ENCODE data around the gene USP13.

Gene USP13

GRCh38 chr3:179660872-179661271 lies 8.0 kb downstream of the USP13 start:
- DNase-seq (ENCODE audit: low read depth, low spot score), result no peak
- TF ChIP-seq SUZ12 (IDR thresholded peaks at IDR 0.05; ENCODE audit: extremely low read depth, insufficient read depth, insufficient read length) (no peak), YY1 (IDR thresholded peaks at IDR 0.05; ENCODE audit: insufficient read depth, insufficient read length) (no peak), ZNF274 (IDR thresholded peaks at IDR 0.05; ENCODE audit: low read depth, low read length) (no peak)
- Histone ChIP-seq H3K27me3 (ENCODE audit: insufficient read depth, insufficient read length) (no peaks in the 10 kb centered on the region), H3K9me3 (ENCODE audit: insufficient read depth, low read length) (no peaks in the 10 kb centered on the region), H3K9ac (ENCODE audit: insufficient read length, low read depth) (no peak overlapping the region), H3K4me1 (ENCODE audit: insufficient read depth, insufficient read length) (peaks cover 4% of the 10 kb centered on the region), H3K4me3 (ENCODE audit: insufficient read length, low read depth) (no peak overlapping the region), H3K36me3 (ENCODE audit: insufficient read depth, insufficient read length, low read length) (peaks cover 6% of the 10 kb centered on the region)

DNA sequence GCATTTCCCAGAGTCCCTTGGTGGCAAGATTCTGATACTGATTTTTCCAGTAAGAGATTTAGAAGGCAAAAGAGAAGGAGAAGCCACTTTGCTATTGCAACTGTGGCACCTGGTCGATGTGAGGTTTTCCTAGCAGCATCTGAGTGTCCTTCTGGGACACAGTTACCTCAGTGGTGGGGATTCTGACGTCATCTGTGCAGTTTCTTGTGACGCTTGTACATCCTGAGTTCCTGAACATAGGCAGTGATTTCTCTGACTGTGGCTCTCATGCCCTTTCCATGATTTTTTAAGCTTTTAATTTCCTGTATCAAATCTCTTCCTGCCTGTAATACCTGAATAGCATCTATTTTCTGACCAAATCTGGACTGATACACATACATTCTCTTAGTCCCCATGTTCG lies 8.9 kb downstream of the USP13 start:
- Histone ChIP-seq H3K9me3 (ENCODE audit: insufficient read depth, low read length) (no peaks in the 10 kb centered on the region), H3K36me3 (ENCODE audit: insufficient read depth, insufficient read length, low read length) (peaks cover 2% of the 10 kb centered on the region), H3K4me3 (ENCODE audit: insufficient read length, low read depth) (no peak overlapping the region), H3K4me1 (ENCODE audit: insufficient read depth, insufficient read length) (peaks cover 10% of the 10 kb centered on the region), H3K9ac (ENCODE audit: insufficient read length, low read depth) (no peak overlapping the region), H3K27me3 (ENCODE audit: insufficient read depth, insufficient read length) (no peaks in the 10 kb centered on the region)
- TF ChIP-seq ZNF274 (IDR thresholded peaks at IDR 0.05; ENCODE audit: low read depth, low read length) (no peak), YY1 (IDR thresholded peaks at IDR 0.05; ENCODE audit: insufficient read depth, insufficient read length) (no peak), SUZ12 (IDR thresholded peaks at IDR 0.05; ENCODE audit: extremely low read depth, insufficient read depth, insufficient read length) (no peak)
- no peak for DNase-seq (ENCODE audit: low read depth, low spot score)

DNA sequence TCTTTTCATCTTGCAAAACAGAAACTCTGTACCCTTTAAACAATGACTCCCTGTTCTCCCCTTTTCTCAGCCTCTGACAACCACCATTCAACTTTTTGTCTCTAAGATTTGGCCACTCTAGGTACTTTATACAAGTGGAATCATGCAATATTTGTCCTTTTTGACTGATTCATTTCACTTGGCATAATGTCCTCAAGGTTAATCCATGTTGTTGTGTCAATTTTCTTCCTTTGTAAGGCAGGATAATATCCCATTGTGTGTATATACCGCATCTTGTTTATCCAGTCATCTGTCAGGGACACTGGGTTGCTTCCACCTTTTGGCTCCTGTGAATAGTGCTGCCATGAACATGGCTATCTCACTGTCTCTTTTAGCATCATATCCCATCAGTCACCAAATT lies 10.3 kb downstream of the USP13 start:
- no peaks in the 10 kb centered on the region for H3K9me3 ChIP-seq (ENCODE audit: insufficient read depth, low read length)
- H3K27me3 ChIP-seq (ENCODE audit: insufficient read depth, insufficient read length), result no peaks in the 10 kb centered on the region
- no peaks in the 10 kb centered on the region for H3K36me3 ChIP-seq (ENCODE audit: insufficient read depth, insufficient read length, low read length)
- peaks cover 10% of the 10 kb centered on the region for H3K4me1 ChIP-seq (ENCODE audit: insufficient read depth, insufficient read length)
- DNase-seq (ENCODE audit: low read depth, low spot score), result no peak
- TF ChIP-seq YY1 (IDR thresholded peaks at IDR 0.05; ENCODE audit: insufficient read depth, insufficient read length) (no peak), SUZ12 (IDR thresholded peaks at IDR 0.05; ENCODE audit: extremely low read depth, insufficient read depth, insufficient read length) (no peak), ZNF274 (IDR thresholded peaks at IDR 0.05; ENCODE audit: low read depth, low read length) (no peak)
- no peak overlapping the region for H3K4me3 ChIP-seq (ENCODE audit: insufficient read length, low read depth)
- H3K9ac ChIP-seq (ENCODE audit: insufficient read length, low read depth), result no peak overlapping the region

DNA sequence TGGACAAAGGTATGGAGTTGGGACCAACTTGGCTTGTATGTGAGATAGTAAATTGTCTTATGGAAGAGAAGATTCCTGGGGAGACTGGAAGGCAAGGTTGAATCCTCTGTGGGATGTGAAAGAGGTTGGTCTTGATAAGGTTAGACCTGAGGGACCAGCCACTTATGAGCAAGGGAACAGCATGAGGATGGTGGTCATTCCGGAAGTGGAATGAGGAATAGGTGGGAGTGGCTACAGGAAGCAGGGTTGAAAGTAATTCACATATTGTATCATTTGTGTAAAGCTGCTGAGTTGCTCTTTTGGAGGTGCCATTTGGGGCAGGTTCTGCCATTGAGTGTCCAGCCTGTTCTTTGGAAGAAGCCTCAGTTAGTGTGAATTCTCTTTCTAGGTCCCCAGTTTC lies 13.2 kb downstream of the USP13 start:
- no peaks in the 10 kb centered on the region for H3K9me3 ChIP-seq (ENCODE audit: insufficient read depth, low read length)
- no peak for TF ChIP-seq ZNF274 (IDR thresholded peaks at IDR 0.05; ENCODE audit: low read depth, low read length)
- no peak overlapping the region for H3K9ac ChIP-seq (ENCODE audit: insufficient read length, low read depth)
- peaks cover 6% of the 10 kb centered on the region for H3K4me1 ChIP-seq (ENCODE audit: insufficient read depth, insufficient read length)
- no peak for DNase-seq (ENCODE audit: low read depth, low spot score)
- no peaks in the 10 kb centered on the region for H3K36me3 ChIP-seq (ENCODE audit: insufficient read depth, insufficient read length, low read length)
- H3K27me3 ChIP-seq (ENCODE audit: insufficient read depth, insufficient read length), result no peaks in the 10 kb centered on the region
- H3K4me3 ChIP-seq (ENCODE audit: insufficient read length, low read depth), result no peak overlapping the region

GRCh38 chr3:179666436-179667035 lies 13.7 kb downstream of the USP13 start:
- no peaks in the 10 kb centered on the region for H3K9me3 ChIP-seq (ENCODE audit: insufficient read depth, low read length)
- peaks cover 6% of the 10 kb centered on the region for H3K4me1 ChIP-seq (ENCODE audit: insufficient read depth, insufficient read length)
- H3K27me3 ChIP-seq (ENCODE audit: insufficient read depth, insufficient read length), result no peaks in the 10 kb centered on the region
- no peaks in the 10 kb centered on the region for H3K36me3 ChIP-seq (ENCODE audit: insufficient read depth, insufficient read length, low read length)
- TF ChIP-seq SUZ12 (IDR thresholded peaks at IDR 0.05; ENCODE audit: extremely low read depth, insufficient read depth, insufficient read length), result no peak
- TF ChIP-seq ZNF274 (IDR thresholded peaks at IDR 0.05; ENCODE audit: low read depth, low read length), result no peak
- no peak for TF ChIP-seq YY1 (IDR thresholded peaks at IDR 0.05; ENCODE audit: insufficient read depth, insufficient read length)
- H3K4me3 ChIP-seq (ENCODE audit: insufficient read length, low read depth), result no peak overlapping the region
- H3K9ac ChIP-seq (ENCODE audit: insufficient read length, low read depth), result no peak overlapping the region
- no peak for DNase-seq (ENCODE audit: low read depth, low spot score)

DNA sequence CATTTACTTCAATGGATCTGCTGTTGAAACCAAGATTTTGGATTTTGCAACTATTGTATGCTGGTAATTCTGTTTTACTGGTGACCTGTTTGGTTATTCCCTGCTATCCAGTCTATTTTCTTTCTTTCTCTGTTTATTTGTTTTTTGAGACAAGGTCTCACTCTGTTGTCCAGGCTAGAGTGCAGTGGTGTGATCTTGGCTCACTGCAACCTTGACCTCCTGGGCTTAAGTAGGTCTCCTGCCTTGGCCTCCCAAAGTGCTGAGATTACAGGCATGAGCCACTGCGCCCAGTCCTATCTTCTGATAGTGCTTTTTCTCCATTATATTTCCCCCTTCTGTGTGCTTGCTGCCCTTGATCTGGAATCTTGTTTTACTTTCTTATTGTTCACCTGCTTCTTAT lies 15.6 kb downstream of the USP13 start:
- peaks cover 6% of the 10 kb centered on the region for H3K4me1 ChIP-seq (ENCODE audit: insufficient read depth, insufficient read length)
- DNase-seq (ENCODE audit: low read depth, low spot score), result no peak
- no peaks in the 10 kb centered on the region for H3K9me3 ChIP-seq (ENCODE audit: insufficient read depth, low read length)
- TF ChIP-seq ZNF274 (IDR thresholded peaks at IDR 0.05; ENCODE audit: low read depth, low read length) (no peak), SUZ12 (IDR thresholded peaks at IDR 0.05; ENCODE audit: extremely low read depth, insufficient read depth, insufficient read length) (no peak), YY1 (IDR thresholded peaks at IDR 0.05; ENCODE audit: insufficient read depth, insufficient read length) (no peak)
- H3K36me3 ChIP-seq (ENCODE audit: insufficient read depth, insufficient read length, low read length), result no peaks in the 10 kb centered on the region
- no peak overlapping the region for H3K9ac ChIP-seq (ENCODE audit: insufficient read length, low read depth)
- H3K4me3 ChIP-seq (ENCODE audit: insufficient read length, low read depth), result no peak overlapping the region
- H3K27me3 ChIP-seq (ENCODE audit: insufficient read depth, insufficient read length), result no peaks in the 10 kb centered on the region

DNA sequence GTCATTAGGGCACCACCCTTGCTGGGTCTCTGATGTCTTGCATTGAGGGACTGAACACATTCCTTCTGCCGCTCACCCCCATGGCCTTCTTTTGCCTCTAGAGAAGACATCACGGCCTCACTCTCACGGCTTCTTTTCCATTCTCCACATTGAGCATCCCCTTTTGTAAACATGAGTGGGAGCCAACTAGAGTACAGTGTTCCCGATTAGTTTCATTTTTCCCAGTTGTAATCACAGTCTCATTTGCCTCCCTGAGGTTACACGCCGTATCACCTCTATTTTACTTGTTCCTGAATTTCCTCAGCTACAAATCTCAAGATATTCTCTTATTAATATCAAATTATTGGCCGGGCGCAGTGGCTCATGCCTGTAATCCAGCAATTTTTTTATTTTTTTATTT lies 17.5 kb downstream of the USP13 start:
- no peak overlapping the region for H3K4me3 ChIP-seq (ENCODE audit: insufficient read length, low read depth)
- no peaks in the 10 kb centered on the region for H3K36me3 ChIP-seq (ENCODE audit: insufficient read depth, insufficient read length, low read length)
- no peaks in the 10 kb centered on the region for H3K27me3 ChIP-seq (ENCODE audit: insufficient read depth, insufficient read length)
- H3K9ac ChIP-seq (ENCODE audit: insufficient read length, low read depth), result no peak overlapping the region
- H3K9me3 ChIP-seq (ENCODE audit: insufficient read depth, low read length), result no peaks in the 10 kb centered on the region
- H3K4me1 ChIP-seq (ENCODE audit: insufficient read depth, insufficient read length), result peaks cover 6% of the 10 kb centered on the region
- TF ChIP-seq SUZ12 (IDR thresholded peaks at IDR 0.05; ENCODE audit: extremely low read depth, insufficient read depth, insufficient read length) (no peak), YY1 (IDR thresholded peaks at IDR 0.05; ENCODE audit: insufficient read depth, insufficient read length) (no peak), ZNF274 (IDR thresholded peaks at IDR 0.05; ENCODE audit: low read depth, low read length) (no peak)
- no peak for DNase-seq (ENCODE audit: low read depth, low spot score)
